Measurements from ENCODE around the gene VIPAS39. TPM values are rescaled to one million over a fixed set of nuclear protein-coding genes. Genes with fewer than 3 reads are reported as not detected.

The VIPAS39 gene
- total RNA-seq, 1 experiment from 2014 or later: 16.8 TPM

- TF ChIP-seq YY1 (IDR thresholded peaks at IDR 0.05; ENCODE audit: extremely low read depth, insufficient replicate concordance, low read depth, low read length) (peak; percentile 58), ZBTB33 (IDR thresholded peaks at IDR 0.05; ENCODE audit: extremely low read depth, insufficient replicate concordance, low read length) (peak; percentile 96)
These were observed at the start of gene VIPAS39, which contains the start of gene AHSA1 (continued) for GRCh38 chr14:77457522-77458248.

GRCh38 chr14:77505031-77505430, 47.6 kb upstream of the VIPAS39 start:
- H3K9ac ChIP-seq (ENCODE audit: low read length): no peak overlapping the region
- no peaks in the 10 kb centered on the region for H3K9me2 ChIP-seq (ENCODE audit: insufficient read depth)
- ChIA-PET CTCF (no interaction called here), RAD21 (ENCODE audit: low non-redundant PET in 1 of 2, low total read pairs in 2 of 2, uncharacterized antibody in 2 of 2, unreplicated experiment in 2 of 2) (no interaction called here), POLR2A (no interaction called here)
- no peaks in the 10 kb centered on the region for H3K27me3 ChIP-seq (ENCODE audit: insufficient read depth, low read length)
- no peaks in the 10 kb centered on the region for H3K9me3 ChIP-seq (ENCODE audit: control insufficient read depth in 1 of 2, insufficient read depth in 1 of 2, low read depth in 1 of 2, low read length in 2 of 2)
- H3K4me2 ChIP-seq (ENCODE audit: low read length): no peak overlapping the region
- no peak for DNase-seq (ENCODE audit: low read depth, low spot score)
- no peaks in the 10 kb centered on the region for H4K20me1 ChIP-seq (ENCODE audit: insufficient read depth)
- no peaks in the 10 kb centered on the region for H3K4me1 ChIP-seq (ENCODE audit: control insufficient read depth in 1 of 2, insufficient read depth in 2 of 2, low read length in 2 of 2)
- H3K36me3 ChIP-seq (ENCODE audit: control insufficient read depth in 1 of 2, insufficient read depth in 2 of 2, low read length in 2 of 2): no peaks in the 10 kb centered on the region
- BruUV-seq (replicated peaks): no TSS peak
- TF ChIP-seq POLR2A (IDR thresholded peaks at IDR 0.05; ENCODE audit: borderline replicate concordance, extremely low read depth, insufficient read depth, insufficient read length) (no peak), RAD21 (IDR thresholded peaks at IDR 0.05; ENCODE audit: low read depth) (no peak), ZNF274 (IDR thresholded peaks at IDR 0.05; ENCODE audit: low read depth, low read length) (no peak), JUND (IDR thresholded peaks at IDR 0.05) (no peak), REST (IDR thresholded peaks at IDR 0.05; ENCODE audit: low read depth) (no peak), EZH2phosphoT487 (IDR thresholded peaks at IDR 0.05; ENCODE audit: borderline replicate concordance) (no peak), SRF (IDR thresholded peaks at IDR 0.05; ENCODE audit: low read depth) (no peak), CBX3 (IDR thresholded peaks at IDR 0.05; ENCODE audit: low read depth) (no peak), ATF3 (IDR thresholded peaks at IDR 0.05) (no peak), SIN3A (IDR thresholded peaks at IDR 0.05; ENCODE audit: low read depth) (no peak)
- no peak for ATAC-seq
- H2AFZ ChIP-seq (ENCODE audit: low read depth, low read length, poor library complexity, severe bottlenecking): no peak overlapping the region
- intact Hi-C loops (cut with micrococcal nuclease): no loop called here
- H3K4me3 ChIP-seq (replicated peaks in 1 of 2; ENCODE audit: low read depth in 1 of 2, low read length in 2 of 2): no peak overlapping the region
- H3K27ac ChIP-seq (ENCODE audit: low read depth, low read length): no peak overlapping the region
- no peaks in the 10 kb centered on the region for H3K79me2 ChIP-seq (ENCODE audit: insufficient read depth, low read length)
